Left colon (tissue), 2 donors: ENCODE results near the gene TSPAN17. TPM values are rescaled to one million over a fixed set of nuclear protein-coding genes. Genes with fewer than 3 reads are reported as not detected.
"Not testable (repeated sequence)": the region's sequence is repeated elsewhere in the genome, so short reads cannot be mapped to it uniquely, and the experiment has no call there.

ENCODE experiments used
- ATAC-seq: fragments of 200-7000 bp; cut with Tn5 transposase; one replicate; pipeline ENCODE4 v1.9.1; 2020; ENCODE audit warnings: mild to moderate bottlenecking, moderate library complexity
- DNase-seq, 2 donors: peaks; one replicate each; pipeline ENCODE4 v3.0.0-alpha.2; 2020
- intact Hi-C, 2 donors: fragments of 100-400 bp; cut with DNase I in 1 of 2; cut with micrococcal nuclease in 1 of 2; formaldehyde crosslinking; loops; one replicate each; pipeline versions ENCODE4 v1.11.2 to v1.14.0; 2022; cut with DNase I, micrococcal nuclease
- microRNA-seq, 2 donors: library from miRNA; unstranded; fragments of <30 nt; microRNA quantifications; one replicate each; pipeline versions ENCODE4 v1.1.0 to v1.2.0, GENCODE V29; 2020
- total RNA-seq, 2 donors: library from RNA; stranded (reverse); fragmentation: NEBNext Ultra II Directional; extraction: Animal tissue kit (Norgen Biotek cat#: 25700); gene quantifications; one replicate each; pipeline ENCODE4 v1.2.1, GENCODE V29; 2021
- donor health status: DM: no; HTN: no; CAD: no.
- donor health status: DM: yes; HTN: yes; CAD: no.

Gene TSPAN17
- total RNA-seq, 2 donors from 2014 or later: 34.8 to 37.2 TPM

DNA sequence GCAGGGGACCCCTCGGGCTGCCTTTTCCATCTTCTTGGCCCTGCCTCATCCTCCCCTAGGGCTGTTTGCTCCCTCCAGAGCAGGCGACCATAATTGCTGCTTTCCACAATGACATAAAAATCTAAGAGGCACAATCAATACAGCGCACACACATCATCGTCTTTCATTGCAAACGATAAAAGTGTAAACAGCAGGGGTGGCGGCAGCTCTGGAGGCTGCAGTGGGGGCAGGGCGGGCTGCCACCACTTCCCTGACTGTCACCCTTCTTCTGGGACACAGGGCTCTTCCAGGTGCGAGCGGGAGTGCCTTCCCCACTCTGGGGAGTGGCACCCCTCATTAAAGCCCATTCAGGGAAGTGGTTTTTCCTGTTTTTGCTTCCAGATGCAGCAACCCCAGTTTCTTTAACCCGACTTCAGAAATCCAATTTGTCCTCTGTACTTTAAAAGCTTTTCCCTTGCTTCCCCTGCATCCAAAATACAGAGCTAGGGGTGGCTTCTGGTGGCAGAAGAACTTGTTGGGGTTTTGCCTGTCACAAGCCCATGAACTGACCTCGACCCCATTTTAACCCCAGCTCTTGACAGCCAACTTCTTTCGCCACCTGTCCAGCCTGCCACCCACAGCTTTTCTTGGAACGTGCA lies 45.7 kb downstream of the TSPAN17 start:
- intact Hi-C loops: no loop called here
- ATAC-seq (peak; percentile 95), DNase-seq (peak; percentile 53 to 80)

DNA sequence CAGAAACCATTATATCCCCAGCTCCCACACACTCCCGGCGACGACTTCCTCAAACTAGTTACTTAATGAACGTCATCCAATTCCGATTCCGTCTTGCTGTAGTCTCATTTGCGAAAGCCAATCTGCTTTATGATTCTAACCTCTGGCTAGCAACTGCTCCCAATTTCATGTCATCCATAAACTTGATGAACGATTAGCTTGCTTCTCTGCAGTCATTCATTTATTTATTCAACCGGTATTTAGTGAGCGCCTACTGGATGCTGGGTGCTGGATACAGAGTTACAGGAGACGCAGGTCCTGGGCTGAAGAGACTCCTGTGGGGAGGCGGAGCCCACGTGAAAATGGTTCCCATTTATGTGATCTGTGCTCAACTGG lies 46.2 kb downstream of the TSPAN17 start:
- peak; percentile 34 to 46 for DNase-seq
- ATAC-seq: peak; percentile 70
- intact Hi-C loops: no loop called here

DNA sequence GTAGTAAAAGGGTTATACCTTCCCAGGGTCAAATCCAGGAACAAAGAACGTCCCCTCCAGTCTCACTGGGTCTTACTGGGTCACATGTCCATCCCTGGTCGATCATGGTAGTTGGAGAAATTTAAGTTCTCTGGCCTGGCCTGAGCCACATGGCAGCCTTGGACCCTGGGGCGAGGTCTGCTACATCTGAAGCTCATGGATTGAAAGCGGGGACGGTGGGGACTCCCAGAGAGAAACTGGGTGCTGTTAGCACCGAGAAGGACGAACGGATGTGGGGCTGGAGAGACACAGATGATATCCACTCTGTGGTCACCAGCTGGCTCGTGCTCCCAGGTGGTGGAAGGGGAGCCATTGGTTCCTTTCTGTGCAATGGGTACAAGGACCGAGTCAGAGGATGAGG lies 46.9 kb downstream of the TSPAN17 start:
- intact Hi-C loops: no loop called here
- DNase-seq (no peak), ATAC-seq (no peak)

DNA sequence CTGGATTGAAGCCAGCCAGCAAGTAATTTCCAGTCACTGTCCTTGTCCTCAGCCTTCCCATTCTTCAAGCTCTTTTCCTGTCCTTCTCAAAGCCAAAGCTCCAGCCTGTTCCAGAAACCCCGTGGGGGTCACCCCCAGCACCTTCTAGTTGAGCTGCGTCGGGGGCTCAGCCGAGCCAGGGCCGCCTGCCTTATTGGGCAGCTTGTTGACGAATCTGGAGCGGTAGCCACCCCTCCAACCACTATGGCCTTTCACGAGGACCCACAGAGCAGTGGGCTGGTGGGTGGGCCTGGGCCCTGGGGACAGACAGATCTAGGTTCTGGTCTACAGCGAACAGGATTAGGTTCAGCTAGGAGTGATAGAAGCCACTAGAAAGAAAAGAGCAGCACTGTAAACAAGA lies 47.3 kb downstream of the TSPAN17 start:
- DNase-seq (no peak), ATAC-seq (no peak)
- intact Hi-C loops: no loop called here

DNA sequence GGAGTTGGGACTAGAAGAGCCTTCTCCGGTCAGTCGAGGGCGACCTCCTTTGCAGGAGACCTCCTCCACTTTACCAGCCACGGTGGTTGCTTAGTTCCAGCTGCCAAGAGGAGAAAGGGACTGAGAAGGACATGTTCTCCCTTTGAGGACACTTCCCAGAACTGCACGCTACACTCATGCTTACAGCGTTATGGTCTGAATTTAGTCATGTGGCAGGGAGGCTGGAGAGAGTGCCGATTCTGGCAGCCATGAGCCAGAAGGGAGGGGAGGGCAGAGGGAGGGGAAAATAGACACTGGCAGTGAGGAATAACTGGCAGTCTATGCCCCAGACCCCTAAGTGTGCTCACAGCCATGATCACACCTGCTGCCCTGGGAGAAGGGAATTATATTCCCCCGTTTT lies 47.8 kb downstream of the TSPAN17 start:
- no peak for ATAC-seq
- intact Hi-C loops: no loop called here
- no peak for DNase-seq

DNA sequence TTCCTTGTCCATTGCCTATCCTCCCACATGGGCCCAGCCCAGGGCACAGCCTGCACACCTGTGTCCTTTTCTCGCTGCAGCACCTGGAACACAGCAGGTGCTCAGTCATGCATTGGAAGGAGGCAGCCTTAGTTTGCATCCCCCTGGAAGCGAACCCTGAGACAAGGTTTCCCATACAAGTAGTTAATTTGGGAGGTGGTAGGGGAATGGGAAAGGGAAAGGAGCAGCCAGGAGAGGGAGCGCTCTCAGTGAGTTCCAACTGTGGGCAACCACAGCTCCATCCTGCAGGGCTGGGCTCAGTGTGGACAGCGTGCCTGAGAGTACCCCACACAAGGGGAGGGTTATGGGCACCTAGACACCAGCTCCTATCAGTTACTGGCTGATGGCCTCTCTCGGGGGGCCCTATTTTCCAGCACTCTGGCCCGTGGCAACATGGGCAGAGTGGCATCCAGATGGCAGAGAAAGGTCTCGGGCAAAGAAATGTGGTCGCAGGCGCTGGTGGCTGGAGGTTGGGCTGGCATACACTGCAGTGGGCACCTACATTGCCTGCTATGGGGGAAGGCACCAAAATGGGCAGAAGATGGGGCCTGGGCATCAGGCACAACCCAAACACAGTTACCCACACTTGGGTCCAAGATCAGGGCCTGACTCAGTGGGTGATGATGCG lies 50.1 kb downstream of the TSPAN17 start:
- no peak for DNase-seq
- ATAC-seq: no peak
- intact Hi-C loops: no loop called here

DNA sequence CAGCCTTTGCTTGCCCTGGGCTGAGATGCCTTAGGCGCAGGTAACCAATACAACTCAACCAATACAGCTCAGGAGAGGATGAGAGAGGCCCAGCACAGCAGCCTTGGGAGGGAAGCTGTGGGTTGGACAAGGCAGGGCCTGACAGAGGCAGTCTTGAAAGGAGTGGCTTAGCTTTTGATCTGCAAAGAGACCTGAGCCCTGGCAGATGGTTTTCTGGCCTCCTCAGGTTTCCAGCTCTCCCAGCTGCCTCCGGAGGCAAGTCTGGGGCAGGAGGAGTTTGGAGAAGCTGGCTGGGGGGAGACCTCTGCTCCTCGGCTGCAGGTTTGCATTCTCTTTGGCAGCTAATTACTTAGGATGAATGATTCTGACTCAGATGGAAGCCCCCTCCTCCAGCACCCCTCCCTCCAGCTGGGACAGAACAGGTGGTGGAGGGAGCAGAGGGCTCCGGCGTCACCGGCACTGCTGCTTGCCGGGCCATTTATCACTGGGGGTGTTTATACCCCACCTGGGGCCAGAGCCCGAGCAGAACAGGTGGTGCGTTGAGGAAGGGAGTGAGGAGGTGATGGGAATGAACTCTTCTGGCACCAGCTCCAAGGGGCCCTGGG lies 50.8 kb downstream of the TSPAN17 start:
- DNase-seq: no peak
- intact Hi-C loops: no loop called here
- no peak for ATAC-seq

DNA sequence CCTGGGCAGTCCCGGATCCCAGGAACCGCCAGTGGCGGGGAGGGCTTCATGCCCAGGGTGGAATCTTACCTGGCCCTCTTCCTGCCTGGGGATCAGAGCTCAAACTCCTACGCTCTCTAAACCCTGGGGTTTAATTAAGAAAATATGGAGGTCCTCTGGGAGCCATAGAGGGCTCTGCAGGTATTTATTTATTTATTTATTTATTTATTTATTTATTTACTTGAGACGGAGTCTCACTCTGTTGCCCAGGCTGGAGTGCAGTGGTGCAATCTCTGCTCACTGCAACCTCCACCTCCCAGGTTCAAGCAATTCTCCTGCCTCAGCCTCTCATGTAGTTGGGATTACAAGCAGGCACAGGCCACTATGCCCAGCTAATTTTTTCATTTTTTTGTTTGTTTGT lies 52.2 kb downstream of the TSPAN17 start:
- ATAC-seq, DNase-seq, intact Hi-C loops: not testable (repeated sequence)

DNA sequence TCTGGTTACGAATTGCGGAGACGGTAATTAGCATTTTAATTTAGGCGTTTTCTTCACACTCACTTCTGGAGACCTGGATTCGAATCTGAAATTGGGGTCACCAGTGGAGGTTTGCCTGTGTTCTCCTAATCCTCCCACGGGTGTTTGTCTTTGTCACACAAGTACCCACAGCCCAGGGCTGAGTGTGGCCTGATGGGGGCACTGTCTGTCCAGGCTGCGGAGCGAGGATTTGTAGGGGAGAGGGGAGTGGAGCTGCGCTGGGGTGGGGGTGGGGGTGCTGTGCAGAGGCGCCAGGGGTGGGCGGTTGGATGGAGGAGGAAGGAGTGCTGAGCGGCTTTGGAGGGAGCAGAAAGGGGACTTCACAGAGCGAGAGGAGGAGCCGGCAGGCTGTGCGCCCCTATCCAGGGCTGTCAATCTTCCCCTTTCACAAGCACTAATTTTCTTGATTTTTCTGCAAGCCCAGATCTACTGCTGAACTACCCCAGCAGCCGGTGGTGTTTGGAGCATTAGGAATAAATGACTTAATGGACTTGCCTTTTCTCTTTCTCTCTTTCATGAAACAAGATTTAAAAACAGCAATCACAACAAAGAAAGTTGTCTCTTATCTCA lies 53.1 kb downstream of the TSPAN17 start:
- intact Hi-C loops: no loop called here
- no peak for ATAC-seq
- no peak for DNase-seq

DNA sequence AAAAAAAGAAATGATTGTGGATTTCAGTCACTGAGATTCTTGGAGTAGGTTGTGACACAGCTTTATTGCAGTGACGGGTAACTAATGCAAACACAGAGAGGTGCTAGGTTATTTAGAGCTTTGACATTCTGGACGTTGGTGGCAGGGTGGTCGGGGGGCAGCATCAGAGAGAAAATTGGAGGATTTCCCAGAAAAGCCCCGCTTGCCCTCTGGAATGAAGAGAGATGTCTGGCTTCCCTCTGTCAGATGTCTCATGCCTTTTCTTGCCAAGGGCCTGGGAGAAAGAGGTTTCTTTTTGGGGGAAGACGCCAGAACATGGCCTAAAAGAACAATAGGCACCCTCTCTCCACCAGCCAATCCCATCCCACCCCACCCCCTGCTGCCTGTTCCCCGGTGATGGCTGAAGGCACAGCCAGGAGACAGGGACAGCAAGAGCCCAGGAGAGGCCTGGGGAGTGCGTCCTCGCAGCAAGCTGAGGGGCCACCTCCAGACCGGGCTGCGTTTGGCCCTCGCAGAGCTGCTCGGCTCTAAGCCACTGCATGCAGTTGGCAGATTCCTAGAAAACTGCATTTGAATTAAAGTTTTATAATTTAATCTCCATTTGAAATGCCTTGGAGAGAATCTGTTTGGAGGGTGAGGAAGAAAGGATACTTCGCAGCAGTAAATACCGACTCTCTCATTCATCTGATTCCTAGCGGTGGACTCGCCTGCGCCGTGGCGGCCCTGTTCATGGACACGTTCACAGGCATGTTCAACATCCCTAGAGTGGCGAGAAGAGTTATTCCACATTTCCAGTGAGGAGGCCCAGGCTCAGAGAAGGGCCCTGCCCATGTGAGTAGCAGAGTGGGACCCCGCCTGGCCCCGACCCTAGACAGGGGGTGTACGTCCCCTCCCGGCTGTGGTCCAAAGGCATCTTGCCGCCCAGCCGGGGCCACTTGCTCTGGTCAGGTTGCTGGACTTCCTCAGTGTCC lies 55.7 kb downstream of the TSPAN17 start:
- no peak for DNase-seq
- intact Hi-C loops: no loop called here
- ATAC-seq: no peak

DNA sequence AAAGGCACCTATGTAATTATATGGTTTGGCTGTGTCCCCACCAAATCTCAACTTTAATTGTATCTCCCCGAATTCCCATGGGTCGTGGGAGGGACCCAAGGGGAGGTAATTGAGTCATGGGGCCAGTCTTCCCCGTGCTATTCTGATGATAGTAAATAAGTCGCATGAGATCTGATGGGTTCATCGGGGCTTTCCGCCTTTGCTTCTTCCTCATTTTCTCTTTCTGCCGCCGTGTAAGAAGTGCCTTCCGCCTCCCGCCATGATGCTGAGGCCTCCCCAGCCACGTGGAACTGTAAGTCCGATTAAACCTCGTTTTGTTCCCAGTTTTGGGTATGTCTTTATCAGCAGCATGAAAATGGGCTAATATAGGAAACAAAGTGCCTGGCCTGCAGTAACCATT lies 56.6 kb downstream of the TSPAN17 start:
- ATAC-seq (no peak), DNase-seq (no peak)
- intact Hi-C loops: no loop called here

DNA sequence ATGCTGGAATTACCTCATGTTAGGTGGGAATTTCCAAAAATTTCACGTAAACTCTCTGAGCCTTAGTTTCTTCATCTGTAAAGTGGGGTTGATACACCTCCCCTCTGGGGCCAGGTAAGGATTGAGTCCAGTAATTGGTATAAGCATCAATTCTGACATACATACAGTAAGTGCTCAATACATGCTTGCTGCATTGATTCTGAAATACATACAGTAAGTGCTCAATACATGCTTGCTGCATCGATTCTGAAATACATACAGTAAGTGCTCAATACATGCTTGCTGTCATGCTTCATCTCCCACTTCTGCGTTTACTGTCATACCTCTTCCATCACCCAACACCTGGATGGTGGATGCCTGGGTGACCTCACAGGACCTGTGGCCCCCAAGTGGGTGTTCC lies 57.1 kb downstream of the TSPAN17 start:
- intact Hi-C loops: no loop called here
- DNase-seq (no peak), ATAC-seq (no peak)

DNA sequence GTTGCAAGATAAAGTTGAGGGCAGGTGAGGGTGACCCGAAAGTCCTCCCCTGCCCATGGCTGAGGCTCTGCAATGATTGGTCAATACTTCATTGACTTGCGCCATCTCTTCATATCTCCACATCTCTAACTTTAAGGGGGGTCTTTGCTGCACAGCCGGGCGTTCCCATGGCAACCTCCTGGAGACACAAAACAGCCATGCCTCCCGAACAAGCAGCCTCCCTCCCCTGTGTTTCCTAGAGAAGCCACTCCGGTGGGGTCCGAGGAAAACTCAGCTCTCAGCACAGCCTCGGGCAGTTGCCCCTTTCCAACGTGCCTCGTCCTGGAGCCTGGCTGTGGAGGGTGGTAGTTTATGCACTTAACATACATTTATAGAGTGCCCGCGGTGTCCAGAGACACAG lies 57.5 kb downstream of the TSPAN17 start:
- no peak for DNase-seq
- no peak for ATAC-seq
- intact Hi-C loops: no loop called here

Small RNA genes lying within 50 kb of the gene (microRNA-seq; reads per million reads assigned to microRNA genes)
- 0 reads per million in 2 donors for gene MIR4281

Other genes with a start within 250 kb of the TSPAN17 start
- gene CLTB, start 230.9 kb upstream of the TSPAN17 start, total RNA-seq: 100 to 1,000 TPM; 279 to 282 TPM
- 10 to 100 TPM; 32.6 to 39.1 TPM for gene FAF2, start 199.1 kb upstream of the TSPAN17 start, total RNA-seq
- 10 to 100 TPM; 72.5 to 79.6 TPM for gene RNF44, start 110.1 kb upstream of the TSPAN17 start, total RNA-seq
- gene CDHR2, start 98.1 kb upstream of the TSPAN17 start, total RNA-seq: 100 to 1,000 TPM in 1 of 2 donors, 10 to 100 TPM in 1; 93.4 to 141 TPM
- gene GPRIN1, start 37.3 kb upstream of the TSPAN17 start, total RNA-seq: 1 to 10 TPM; 1.7 to 1.9 TPM
- gene SNCB, start 16.9 kb upstream of the TSPAN17 start, total RNA-seq: not detected
- gene EIF4E1B, start 16.8 kb upstream of the TSPAN17 start, total RNA-seq: not detected
- gene UNC5A, start 163.1 kb downstream of the TSPAN17 start, total RNA-seq: not detected